Measurements from ENCODE around the gene CDHR2. TPM values are rescaled to one million over a fixed set of nuclear protein-coding genes. Genes with fewer than 3 reads are reported as not detected.

Gene CDHR2
- total and polyA plus RNA-seq, 3 donors from 2014 or later, result 32.0 to 60.5 (median 39.8) TPM

DNA sequence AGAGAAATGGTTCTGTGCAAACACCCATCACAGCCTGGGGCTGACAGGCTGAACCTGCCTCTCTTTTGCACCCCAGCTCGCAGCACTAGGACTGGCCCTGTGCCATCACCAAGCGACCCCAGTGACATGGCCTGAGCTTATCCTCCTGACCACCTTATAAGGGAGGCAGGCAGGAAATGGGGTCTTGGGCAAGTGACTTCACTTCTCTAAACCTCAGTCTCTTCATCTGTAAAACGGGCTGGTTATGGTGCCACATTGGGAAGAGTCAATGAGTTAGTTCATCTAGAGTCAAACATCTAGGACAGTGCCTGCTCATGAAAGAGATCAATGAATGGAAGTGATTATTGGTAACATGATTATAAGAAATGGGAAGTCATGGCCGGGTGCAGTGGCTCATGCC, 75.0 kb downstream of the CDHR2 start:
- intact Hi-C loops (cut with DNase I; ENCODE audit: low total_unique reads), result no loop called here
- Histone ChIP-seq H3K27me3 (no peaks in the 10 kb centered on the region), H3K4me1 (peaks cover 25% of the 10 kb centered on the region), H3K36me3 (ENCODE audit: low read depth, missing control alignments) (no peaks in the 10 kb centered on the region), H3K27ac (no peak overlapping the region), H3K9me3 (no peaks in the 10 kb centered on the region), H3K4me3 (no peak overlapping the region)
- TF ChIP-seq POLR2A (IDR thresholded peaks at IDR 0.05), result no peak
- TF ChIP-seq CTCF (IDR thresholded peaks at IDR 0.05), result no peak
- DNase-seq, result no peak
- 76 to 87% methylated on average over 3 to 4 of the region's 4 CpGs for WGBS, 2 donors

- Histone ChIP-seq H3K27ac (no peak overlapping the region), H3K4me1 (peaks cover 24% of the 10 kb centered on the region), H3K9me3 (no peaks in the 10 kb centered on the region), H3K36me3 (ENCODE audit: low read depth, missing control alignments) (no peaks in the 10 kb centered on the region), H3K4me3 (no peak overlapping the region), H3K27me3 (no peaks in the 10 kb centered on the region)
- no peak for DNase-seq
- TF ChIP-seq CTCF (IDR thresholded peaks at IDR 0.05) (no peak), POLR2A (IDR thresholded peaks at IDR 0.05) (no peak)
- WGBS, 2 donors, result 77 to 78% methylated on average over 9 of the region's 9 CpGs
- intact Hi-C loops (cut with DNase I; ENCODE audit: low total_unique reads), result no loop called here
Measured at GRCh38 chr5:176624938-176625337, 75.8 kb downstream of the CDHR2 start.

GRCh38 chr5:176625512-176625911, 76.4 kb downstream of the CDHR2 start:
- Histone ChIP-seq H3K36me3 (ENCODE audit: low read depth, missing control alignments) (no peaks in the 10 kb centered on the region), H3K27me3 (no peaks in the 10 kb centered on the region), H3K4me1 (peaks cover 21% of the 10 kb centered on the region), H3K27ac (no peak overlapping the region), H3K9me3 (no peaks in the 10 kb centered on the region), H3K4me3 (no peak overlapping the region)
- intact Hi-C loops (cut with DNase I; ENCODE audit: low total_unique reads), result no loop called here
- no peak for DNase-seq
- TF ChIP-seq POLR2A (IDR thresholded peaks at IDR 0.05), result no peak
- no peak for TF ChIP-seq CTCF (IDR thresholded peaks at IDR 0.05)
- 64 to 87% methylated on average over 2 of the region's 2 CpGs for WGBS, 2 donors

GRCh38 chr5:176625966-176626875, 77.1 kb downstream of the CDHR2 start:
- Histone ChIP-seq H3K4me3 (no peak overlapping the region), H3K27ac (no peak overlapping the region), H3K9me3 (no peaks in the 10 kb centered on the region), H3K36me3 (ENCODE audit: low read depth, missing control alignments) (no peaks in the 10 kb centered on the region), H3K4me1 (peaks cover 17% of the 10 kb centered on the region), H3K27me3 (no peaks in the 10 kb centered on the region)
- WGBS, 2 donors, result 50 to 69% methylated on average over 20 to 25 of the region's 25 CpGs
- intact Hi-C loops (cut with DNase I; ENCODE audit: low total_unique reads), result no loop called here
- no peak for DNase-seq
- no peak for TF ChIP-seq CTCF (IDR thresholded peaks at IDR 0.05)
- no peak for TF ChIP-seq POLR2A (IDR thresholded peaks at IDR 0.05)

DNA sequence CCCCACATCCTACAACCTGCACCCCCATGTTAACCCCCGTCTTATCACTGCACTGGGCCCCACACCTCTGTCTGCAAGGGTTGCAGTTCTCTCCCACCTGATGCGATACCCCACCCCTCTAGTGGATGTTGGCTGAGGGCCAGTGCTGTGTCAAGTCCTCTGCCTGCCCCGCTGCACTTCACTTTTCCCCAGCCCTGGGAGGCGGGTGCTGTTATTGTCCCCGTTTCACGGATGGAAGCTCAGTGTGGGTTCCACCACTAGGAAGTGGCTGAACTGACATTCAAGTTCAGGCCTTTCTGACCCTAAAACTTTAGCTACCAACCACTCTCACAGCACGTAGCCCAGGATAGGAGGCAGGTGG, 77.7 kb downstream of the CDHR2 start:
- H3K4me1 ChIP-seq, result peaks cover 10% of the 10 kb centered on the region
- intact Hi-C loops (cut with DNase I; ENCODE audit: low total_unique reads), result no loop called here
- H3K27me3 ChIP-seq, result no peaks in the 10 kb centered on the region
- H3K27ac ChIP-seq, result no peak overlapping the region
- TF ChIP-seq CTCF (IDR thresholded peaks at IDR 0.05) (no peak), POLR2A (IDR thresholded peaks at IDR 0.05) (no peak)
- no peak for DNase-seq
- no peaks in the 10 kb centered on the region for H3K36me3 ChIP-seq (ENCODE audit: low read depth, missing control alignments)
- H3K9me3 ChIP-seq, result no peaks in the 10 kb centered on the region
- H3K4me3 ChIP-seq, result no peak overlapping the region
- WGBS, 2 donors, result 73 to 77% methylated on average over 7 of the region's 7 CpGs

Data from testis (tissue), 3 donors.